ENCODE data around the gene TMPRSS6. TPM values are rescaled to one million over a fixed set of nuclear protein-coding genes. Genes with fewer than 3 reads are reported as not detected.

Gene TMPRSS6
- total and polyA plus RNA-seq, 2 of the 8 experiments (the other 6 are each of a cell fraction or from before 2014, with no cell fraction given), result 0.02 TPM; not detected in 1

DNA sequence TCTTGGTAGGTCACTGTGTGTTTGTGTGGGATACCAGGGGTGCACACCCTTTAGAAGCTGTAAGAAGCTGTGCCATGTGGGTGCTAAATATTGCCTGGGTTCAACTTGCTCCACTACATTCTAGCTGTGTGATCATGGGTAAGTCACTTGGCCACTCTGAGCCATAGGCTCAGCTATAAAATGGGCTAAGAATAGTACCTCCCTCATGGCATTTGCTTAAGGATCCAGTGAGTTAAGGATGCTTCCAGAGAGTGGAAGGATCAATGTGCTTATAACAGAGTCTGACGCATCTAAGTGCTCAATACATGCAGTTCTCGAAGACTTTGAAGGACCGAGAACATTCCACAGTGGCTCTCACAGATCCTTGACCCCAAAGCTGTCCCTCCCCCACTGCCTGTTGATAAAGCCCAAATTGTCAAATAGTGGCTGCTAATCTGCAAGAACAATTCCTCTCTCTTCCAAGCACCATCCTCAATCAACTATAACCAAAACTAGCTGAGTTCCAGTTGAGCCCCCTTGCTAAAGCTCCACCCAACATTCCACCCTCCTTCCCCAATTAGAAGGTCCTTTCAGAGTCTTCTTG is 13.2 kb upstream of the TMPRSS6 start:
- Histone ChIP-seq H4K5ac (ENCODE audit: insufficient read length, low read depth, low read length) (no peak overlapping the region), H3K23ac (ENCODE audit: insufficient read length) (no peak overlapping the region), H3K79me2 (ENCODE audit: control insufficient read depth in 1 of 2, insufficient read depth in 2 of 2, low read length in 2 of 2) (no peaks in the 10 kb centered on the region), H2AK5ac (ENCODE audit: low read depth, low read length) (no peak overlapping the region), H3K18ac (ENCODE audit: extremely low read depth, low read length) (no peak overlapping the region), H3K4ac (replicated peaks; ENCODE audit: insufficient read length, low read depth, low read length) (no peak overlapping the region), H3K56ac (replicated peaks; ENCODE audit: insufficient read length, low read depth, low read length) (no peak overlapping the region), H3K36me3 (ENCODE audit: control insufficient read depth in 2 of 4, insufficient read depth in 4 of 4, low read length in 3 of 4) (no peaks in the 10 kb centered on the region), H2BK120ac (replicated peaks; ENCODE audit: low read depth, low read length) (no peak overlapping the region), H3K27ac (ENCODE audit: low read depth, low read length) (no peak overlapping the region), H3K9ac (replicated peaks in 1 of 4; ENCODE audit: extremely low read depth in 1 of 4, low read depth in 3 of 4, low read length in 3 of 4) (no peak overlapping the region), H3K4me2 (ENCODE audit: insufficient read depth in 1 of 2, low read depth in 2 of 2, low read length in 2 of 2) (no peak overlapping the region), H3K79me1 (ENCODE audit: low read depth, low read length) (no peaks in the 10 kb centered on the region), H2AFZ (ENCODE audit: low read length) (no peak overlapping the region), H4K8ac (ENCODE audit: extremely low read depth, insufficient read depth, low read length) (no peak overlapping the region), H3K4me3 (ENCODE audit: extremely low read depth in 1 of 4, insufficient read depth in 2 of 4, low read depth in 3 of 4, low read length in 4 of 4) (no peak overlapping the region), H3K4me1 (replicated peaks in 1 of 4; ENCODE audit: control insufficient read depth in 3 of 4, insufficient read depth in 4 of 4, low read length in 3 of 4) (peaks cover 0 to 7% (median 2%) of the 10 kb centered on the region in 4 experiments; a peak in 5 of 7 replicates), H2BK12ac (ENCODE audit: low read depth, low read length) (no peak overlapping the region), H4K91ac (replicated peaks; ENCODE audit: insufficient read length, low read length) (no peak overlapping the region), H2BK20ac (ENCODE audit: low read length) (no peak overlapping the region), H3K9me3 (ENCODE audit: insufficient read depth in 2 of 2, low read depth in 1 of 2, low read length in 1 of 2) (no peaks in the 10 kb centered on the region), H4K20me1 (replicated peaks in 1 of 2; ENCODE audit: control insufficient read depth in 1 of 2, insufficient read depth in 2 of 2, low read length in 2 of 2) (no peaks in the 10 kb centered on the region), H3K14ac (ENCODE audit: insufficient read length) (no peak overlapping the region), H3K27me3 (replicated peaks in 1 of 4; ENCODE audit: control insufficient read depth in 3 of 4, extremely low read depth in 1 of 4, insufficient read depth in 3 of 4, low read length in 3 of 4) (0 out of 7 replicates have a peak, but pooled peaks cover 0 to 2% (median 0%) of the 10 kb centered on the region in 4 experiments), H2BK5ac (ENCODE audit: low read depth, low read length) (no peak overlapping the region), H3K23me2 (ENCODE audit: low read depth, low read length) (no peaks in the 10 kb centered on the region), H2BK15ac (ENCODE audit: low read length) (no peak overlapping the region)
- FAIRE-seq (no peak), DNase-seq (ENCODE audit: low read depth in 1 of 2, low spot score in 2 of 2) (no peak)
- ChIA-PET POLR2A (ENCODE audit: partially characterized antibody) (interaction anchor here (0.5 kb wide), 1 partner anchor 31 kb away, joined by 3 read pairs; no protein-coding TSS in a partner anchor), CTCF (ENCODE audit: partially characterized antibody) (interaction anchor here (0.7 to 2.8 kb wide), 13 partner anchors 12 to 349 kb away, joined by 3 to 11 read pairs (median 4); no protein-coding TSS in a partner anchor)
- WGBS, 2 experiments (ENCODE audit: extremely low coverage in 1 of 2, insufficient coverage in 1 of 2, insufficient read length in 1 of 2, insufficient replicate concordance in 2 of 2, low coverage in 1 of 2, low lambda C conversion rate in 2 of 2, missing lambda C conversion rate in 1 of 2), result 87% methylated on average over 3 of the region's 3 CpGs; no CpG with 5 or more reads in 1 of the 2 experiments
- TF ChIP-seq ASH2L (IDR thresholded peaks at IDR 0.05; ENCODE audit: low read length), result no peak
